B cell (primary cell): ENCODE measurements around the gene CCDC201.

Experiments used
- CTCF ChIP-seq: fragments of 200-600 bp; IDR thresholded peaks from one replicate; pipeline ENCODE4 v1.8.0; 2022; ENCODE audit warnings: antibody characterized with exemption, mild to moderate bottlenecking
- EZH2 ChIP-seq: IDR thresholded peaks from 2 replicates; pipeline ENCODE4 v1.6.1; 2012; ENCODE audit warnings: borderline replicate concordance, low read depth, mild to moderate bottlenecking, moderate library complexity, low read length; ENCODE audit not compliant: insufficient read depth, poor library complexity, severe bottlenecking

GRCh38 chr7:45892407-45893035 lies 19.6 kb upstream of the CCDC201 start:
- TF ChIP-seq CTCF = no peak
- no peak for TF ChIP-seq EZH2
